ENCODE results near the gene RNPEPL1. TPM values are rescaled to one million over a fixed set of nuclear protein-coding genes. Genes with fewer than 3 reads are reported as not detected.

Gene RNPEPL1
- total RNA-seq, 1 experiment from 2014 or later = 2.7 TPM

- DNase-seq (ENCODE audit: low spot score) = peak; percentile 73
Observed at GRCh38 chr2:240564561-240565332, 3.5 kb upstream of the RNPEPL1 start.

GRCh38 chr2:240565333-240566202, 2.7 kb upstream of the RNPEPL1 start:
- peak; percentile 95 for DNase-seq (ENCODE audit: low spot score)

DNA sequence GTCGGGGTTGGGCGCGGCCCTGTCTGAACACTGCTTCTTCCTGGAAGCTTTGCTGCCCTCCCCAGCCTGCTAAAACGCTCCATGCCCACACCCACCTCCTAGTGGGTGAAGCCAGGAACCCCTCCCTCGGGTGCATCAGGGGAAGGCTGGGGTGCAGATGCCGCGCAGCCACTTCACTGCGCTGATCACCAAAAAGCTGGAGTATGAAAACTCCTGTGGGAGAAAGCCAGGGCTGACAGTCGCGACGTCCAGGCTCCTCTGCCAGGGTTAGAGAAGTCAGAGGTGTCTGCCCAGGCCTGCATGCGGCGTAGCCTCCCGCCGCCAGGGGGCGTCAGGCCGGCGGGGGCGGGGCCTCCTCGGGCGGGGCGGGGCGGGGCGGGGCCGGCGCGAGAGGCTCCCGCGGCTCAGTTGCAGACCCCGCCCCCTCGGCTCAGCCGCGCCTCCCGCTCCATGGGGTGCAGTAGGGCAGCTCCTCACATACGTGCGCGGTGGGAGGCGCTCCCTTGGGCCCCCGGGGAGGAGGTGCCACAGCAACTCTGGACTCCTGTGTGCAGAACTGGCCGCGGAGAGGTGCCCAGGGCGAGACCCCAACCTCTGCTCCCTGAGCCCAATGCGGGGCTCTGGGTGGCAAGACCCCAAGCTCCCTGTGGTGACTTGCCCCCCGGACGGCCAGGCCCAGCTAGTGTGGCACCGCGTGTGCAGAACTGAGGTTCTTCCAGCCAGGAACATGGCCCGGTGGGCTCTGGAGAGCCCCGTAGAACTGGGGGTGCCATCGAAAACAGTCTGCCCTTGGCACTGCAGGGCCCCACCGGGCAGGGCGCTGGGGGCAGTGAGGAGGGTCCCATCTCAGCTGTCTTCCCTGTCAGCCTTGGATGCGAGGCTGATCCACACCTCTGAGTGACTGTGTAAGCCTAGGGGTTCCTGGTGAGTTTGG, 1.8 kb upstream of the RNPEPL1 start:
- DNase-seq (ENCODE audit: low spot score) = peak; percentile 86

- DNase-seq (ENCODE audit: low spot score) = no peak
Observed at GRCh38 chr2:240567137-240567871, 980 bp upstream of the RNPEPL1 start.

GRCh38 chr2:240568678-240569522, 616 bp downstream of the RNPEPL1 start:
- peak; percentile 32 for DNase-seq (ENCODE audit: low spot score)

DNA sequence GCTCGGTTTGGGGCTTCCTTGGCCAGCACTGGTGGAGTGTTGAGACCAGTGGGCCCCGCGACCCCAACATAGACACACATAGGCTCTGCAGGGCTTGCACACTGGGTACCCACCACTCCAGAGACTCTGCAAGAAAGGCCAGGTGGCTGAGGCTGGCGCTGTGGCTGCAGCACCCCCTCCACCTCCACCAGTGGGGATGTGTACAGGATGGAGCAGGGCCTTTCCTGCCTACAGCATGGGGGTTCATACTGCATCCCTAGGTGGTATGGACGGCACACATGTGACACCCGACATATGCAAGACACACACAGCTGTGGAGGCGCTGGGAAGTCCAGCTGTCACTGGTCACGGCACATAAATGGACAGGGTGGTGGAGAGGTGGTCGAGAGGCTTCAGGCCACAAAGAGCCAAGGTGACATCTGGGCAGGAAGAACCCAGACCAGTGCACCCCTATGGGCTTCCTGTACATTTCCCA, 1.3 kb downstream of the RNPEPL1 start:
- no peak for DNase-seq (ENCODE audit: low spot score)

DNA sequence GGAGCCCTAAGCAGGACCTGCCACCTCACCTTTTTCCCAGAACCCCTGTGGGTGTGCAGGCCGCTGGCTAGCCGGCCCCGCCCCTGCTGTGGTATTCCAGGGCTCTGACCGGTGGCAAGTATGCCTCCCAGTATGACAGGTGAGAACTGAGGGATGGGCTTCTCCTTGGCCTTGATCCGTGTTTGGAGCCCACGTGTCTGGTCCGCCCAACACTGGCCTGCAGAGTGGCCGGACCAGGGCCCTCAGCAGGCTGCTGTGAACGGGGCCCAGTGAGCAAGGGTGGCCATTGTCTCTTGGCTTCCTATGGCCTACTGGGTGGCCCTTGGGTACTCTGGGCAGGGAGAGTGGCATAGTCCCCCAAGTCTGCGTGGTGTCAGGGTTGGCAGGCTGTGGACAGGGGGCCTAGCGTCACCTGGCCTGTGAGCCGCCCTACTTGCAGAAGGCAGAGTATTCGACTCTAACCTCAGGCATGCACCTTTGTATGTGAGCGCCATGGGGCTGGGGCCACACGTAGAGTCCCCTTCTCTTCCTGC, 1.8 kb downstream of the RNPEPL1 start:
- DNase-seq (ENCODE audit: low spot score) = no peak

DNA sequence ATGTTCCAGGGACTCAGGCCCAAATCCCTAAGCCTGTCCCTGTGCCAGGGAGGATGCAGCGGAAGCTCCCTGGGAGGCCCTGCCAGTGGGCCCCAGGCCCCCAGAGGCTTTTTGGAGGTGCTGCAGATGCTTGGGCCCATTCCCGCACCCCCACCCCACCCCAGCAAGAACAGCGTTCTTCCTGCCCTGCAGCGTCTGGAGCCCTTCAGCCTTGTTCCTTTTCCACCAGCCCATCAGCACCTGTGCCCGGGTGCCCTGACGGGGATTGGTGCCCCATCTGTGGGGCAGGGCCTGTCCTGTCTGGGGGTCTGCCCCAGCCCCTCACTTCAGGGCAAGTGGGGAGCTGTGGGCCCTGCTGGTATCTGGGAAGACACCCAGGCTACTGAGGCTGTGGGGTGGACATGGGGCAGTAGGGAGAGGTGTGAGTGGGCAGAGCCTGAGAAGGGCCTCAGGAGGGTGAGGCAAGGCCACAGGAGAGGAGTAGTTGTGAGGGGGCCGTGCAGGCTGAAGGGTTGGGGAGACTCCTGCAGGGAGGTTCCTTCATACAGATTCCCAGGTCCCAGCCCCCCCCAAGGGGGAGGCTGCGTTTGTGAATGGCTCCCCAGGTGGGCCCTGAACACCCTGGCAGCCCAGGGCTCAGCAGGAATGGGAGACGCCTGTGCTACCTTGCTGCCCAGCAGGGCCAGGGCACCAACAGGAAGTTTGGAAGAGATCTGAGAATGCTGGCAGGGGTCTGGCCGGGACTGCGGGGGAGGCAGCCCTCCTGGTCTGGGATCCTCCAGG, 2.4 kb downstream of the RNPEPL1 start:
- DNase-seq (ENCODE audit: low spot score) = no peak

DNA sequence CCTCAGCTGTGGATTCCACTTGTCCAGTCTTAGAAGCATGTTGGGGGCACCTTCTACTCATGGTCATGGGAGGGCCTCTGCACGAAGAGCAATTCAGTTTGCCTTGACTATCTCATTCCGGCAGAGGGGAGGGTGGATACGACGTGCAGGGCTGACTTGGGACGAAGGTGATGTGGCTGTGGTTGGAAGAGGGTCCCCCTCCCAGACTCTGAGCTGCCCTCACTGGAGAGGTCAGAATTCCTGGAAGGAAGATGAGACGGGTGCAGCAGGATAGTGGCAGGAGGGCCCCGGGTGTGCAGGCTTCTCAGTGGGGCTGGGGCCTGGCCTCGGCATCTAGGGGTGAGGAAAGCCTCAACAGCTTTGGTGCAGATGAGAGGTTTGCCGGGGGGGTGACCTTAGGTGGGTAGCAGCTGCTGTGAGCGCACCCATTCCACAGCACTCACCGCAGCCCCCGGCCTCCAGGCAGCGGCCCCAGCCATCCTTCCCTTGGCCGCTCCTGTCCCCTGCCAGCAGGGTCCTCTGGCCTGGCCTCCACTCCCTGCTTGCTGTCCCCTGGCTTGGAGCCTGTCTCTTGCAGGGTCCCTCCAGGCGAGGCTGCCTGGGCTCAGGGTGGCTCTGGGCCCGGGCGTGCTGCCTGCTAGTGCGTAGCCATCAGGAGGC, 3.2 kb downstream of the RNPEPL1 start:
- no peak for DNase-seq (ENCODE audit: low spot score)

DNA sequence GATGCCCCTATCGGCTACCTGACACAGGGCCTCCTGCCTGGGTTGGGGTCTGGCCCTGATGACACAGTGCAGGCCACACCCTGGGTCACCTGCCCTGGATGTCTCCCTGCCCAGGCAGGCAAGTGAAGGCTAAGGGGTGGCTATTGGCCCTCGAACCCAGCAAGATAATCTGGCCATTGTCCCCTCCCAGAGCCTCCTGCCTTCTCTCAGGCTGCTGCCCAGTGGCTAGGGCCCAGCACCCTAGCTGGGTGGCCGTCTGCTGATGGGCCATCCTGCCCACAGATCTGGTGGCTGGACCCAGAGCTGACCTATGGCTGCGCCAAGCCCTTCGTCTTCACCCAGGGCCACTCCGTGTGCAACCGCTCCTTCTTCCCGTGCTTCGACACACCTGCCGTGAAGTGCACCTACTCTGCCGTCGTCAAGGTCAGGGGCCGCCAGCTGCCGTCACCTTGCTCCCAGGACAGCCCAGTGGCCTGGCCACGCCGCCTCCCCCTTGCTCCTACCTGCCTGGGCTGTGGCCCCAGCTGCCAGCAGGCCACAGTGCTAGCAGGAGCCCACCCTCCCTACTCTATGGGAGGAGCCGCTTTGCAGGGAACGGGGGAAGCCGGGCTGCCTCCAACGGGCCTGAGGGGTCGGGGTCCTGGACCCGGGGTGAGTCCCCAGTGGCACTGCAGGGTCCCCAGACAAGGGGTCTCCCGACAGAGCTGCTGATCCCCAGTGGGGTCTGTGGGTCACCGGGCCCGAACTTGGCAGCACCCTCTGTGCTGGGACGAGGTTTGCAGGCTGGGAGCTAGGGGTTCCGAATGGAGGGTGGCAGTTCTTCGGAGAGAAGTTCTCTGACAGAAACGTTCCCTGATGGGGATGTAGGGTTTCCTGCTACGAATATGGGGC, 4.1 kb downstream of the RNPEPL1 start:
- no peak for DNase-seq (ENCODE audit: low spot score)

- DNase-seq (ENCODE audit: low spot score) = no peak
Observed at GRCh38 chr2:240573071-240573515, 4.8 kb downstream of the RNPEPL1 start.

- DNase-seq (ENCODE audit: low spot score) = no peak
Observed at GRCh38 chr2:240573516-240574385, 5.5 kb downstream of the RNPEPL1 start.

DNA sequence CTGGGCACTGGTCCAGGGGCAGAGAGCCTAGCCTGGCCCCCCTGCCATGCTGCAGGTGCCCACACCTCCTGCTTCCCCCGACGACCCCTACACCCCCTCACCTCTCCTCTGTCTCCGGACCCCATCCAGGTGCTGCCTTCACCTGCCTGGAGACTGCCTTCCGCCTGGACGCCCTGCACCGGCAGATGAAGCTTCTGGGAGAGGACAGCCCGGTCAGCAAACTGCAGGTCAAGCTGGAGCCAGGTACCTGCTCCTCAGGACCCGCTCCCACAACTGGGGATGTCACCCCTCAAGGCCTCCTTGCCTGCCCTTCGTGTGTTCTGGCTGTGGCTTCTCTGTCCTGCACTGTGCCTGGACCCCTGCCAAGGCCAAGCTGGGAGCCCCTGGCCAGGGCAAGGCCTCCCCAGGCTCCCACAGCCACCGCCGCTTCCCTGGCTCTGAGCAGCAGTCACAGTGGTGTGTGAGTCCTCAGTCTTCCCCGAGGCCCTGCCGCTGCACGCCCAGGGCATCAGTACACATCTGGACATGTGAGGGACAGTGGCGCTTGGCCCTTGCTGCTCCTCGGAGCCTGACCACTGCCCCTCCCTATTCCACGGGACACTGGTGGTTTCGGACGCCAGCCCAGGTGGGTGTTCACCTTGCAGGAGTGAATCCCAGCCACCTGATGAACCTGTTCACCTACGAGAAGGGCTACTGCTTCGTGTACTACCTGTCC, 6.3 kb downstream of the RNPEPL1 start:
- DNase-seq (ENCODE audit: low spot score) = no peak

DNA sequence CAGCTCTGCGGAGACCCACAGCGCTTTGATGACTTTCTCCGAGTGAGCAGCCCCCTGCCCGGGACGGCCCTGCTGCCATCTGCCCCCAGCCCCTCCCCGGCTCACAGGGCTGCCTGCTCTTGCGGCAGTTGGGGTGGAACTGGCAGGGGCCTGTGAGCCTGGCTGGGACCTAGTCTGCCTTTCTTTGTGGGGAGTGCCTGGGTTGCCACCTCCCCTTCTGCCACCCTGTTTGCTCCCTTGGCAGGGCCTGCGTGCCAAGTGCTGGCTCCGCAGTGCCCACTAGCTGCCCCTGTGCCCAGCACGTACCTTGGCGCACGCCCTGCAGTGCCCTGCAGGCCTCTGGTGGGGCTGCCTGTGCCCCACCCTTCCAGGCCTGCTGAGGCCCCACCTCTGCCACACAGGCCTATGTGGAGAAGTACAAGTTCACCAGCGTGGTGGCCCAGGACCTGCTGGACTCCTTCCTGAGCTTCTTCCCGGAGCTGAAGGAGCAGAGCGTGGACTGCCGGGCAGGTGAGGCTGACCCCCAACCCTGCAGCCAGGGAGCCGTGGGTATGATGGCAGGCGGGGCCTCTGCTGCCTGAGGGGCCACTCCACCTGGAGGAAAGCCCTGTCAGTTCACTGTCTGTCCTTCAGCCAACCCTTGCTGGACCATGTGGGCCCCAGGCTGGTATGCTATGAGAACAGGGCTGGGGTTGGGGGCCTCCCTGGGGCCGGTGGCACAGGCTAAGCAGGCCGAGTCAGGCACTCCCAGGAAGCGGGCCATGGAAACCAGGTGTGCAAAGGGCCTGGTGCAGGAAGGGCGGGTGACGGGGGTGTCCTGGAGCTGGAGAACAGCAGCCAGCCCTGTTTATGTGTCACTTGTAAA, 7.0 kb downstream of the RNPEPL1 start:
- DNase-seq (ENCODE audit: low spot score) = no peak

DNA sequence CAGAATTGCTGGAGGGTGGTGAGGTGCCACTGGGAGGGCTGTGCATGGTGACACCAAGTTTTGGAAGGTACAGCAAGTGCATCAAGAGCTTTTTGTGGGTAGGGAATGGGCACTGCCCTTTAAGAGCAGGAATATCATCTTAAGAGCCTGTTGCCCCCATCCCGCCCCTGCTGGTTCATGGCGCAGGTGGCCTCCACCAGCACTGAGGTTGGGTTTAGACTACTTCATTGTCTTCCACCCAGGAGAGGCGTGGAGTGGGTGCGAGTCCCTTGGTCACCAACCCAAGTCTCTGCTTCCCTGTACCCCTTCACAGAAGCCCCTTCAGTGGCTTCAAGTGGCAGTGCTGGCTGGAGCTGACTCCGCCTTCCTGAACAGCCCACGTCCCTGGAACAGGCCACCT, 7.8 kb downstream of the RNPEPL1 start:
- DNase-seq (ENCODE audit: low spot score) = no peak
